Activated naive CD8-positive, alpha-beta T cell treated with anti-CD3 and anti-CD28 coated beads, Interleukin-2, amount 50 U/mL, for 24 hours (primary cell): ENCODE measurements around the gene RNASE8.

Source experiments
- ATAC-seq: fragments of 150-1000 bp; cut with Tn5 transposase; one replicate; pipeline ENCODE4 v1.10.0; 2021
- DNase-seq: peaks from one replicate; pipeline ENCODE4 v3.0.0; 2021
- H3K27ac Mint-ChIP-seq: one replicate; pipeline ENCODE4 v1.8.0; 2021; ENCODE audit warnings: mild to moderate bottlenecking, mixed read lengths
- H3K27me3 Mint-ChIP-seq: one replicate; pipeline ENCODE4 v1.8.0; 2021; ENCODE audit warnings: mixed read lengths
- H3K36me3 Mint-ChIP-seq: one replicate; pipeline ENCODE4 v1.8.0; 2021; ENCODE audit warnings: low read depth, mixed read lengths
- H3K4me1 Mint-ChIP-seq: one replicate; pipeline ENCODE4 v1.8.0; 2021; ENCODE audit warnings: mixed read lengths
- H3K4me3 Mint-ChIP-seq: one replicate; pipeline ENCODE4 v1.8.0; 2021; ENCODE audit warnings: mild to moderate bottlenecking, moderate library complexity, mixed read lengths
- H3K9me3 Mint-ChIP-seq: one replicate; pipeline ENCODE4 v1.8.0; 2021; ENCODE audit warnings: mixed read lengths

Gene RNASE8

GRCh38 chr14:21104448-21105060, 46.9 kb downstream of the RNASE8 start:
- peak overlapping the region; percentile 87 for H3K27ac Mint-ChIP-seq
- DNase-seq, result peak; percentile 64
- H3K9me3 Mint-ChIP-seq, result no peaks in the 10 kb centered on the region
- peak overlapping the region; percentile 89 for H3K4me3 Mint-ChIP-seq
- ATAC-seq, result peak; percentile 51
- peaks cover 3% of the 10 kb centered on the region for H3K27me3 Mint-ChIP-seq
- peaks cover 35% of the 10 kb centered on the region for H3K4me1 Mint-ChIP-seq
- no peaks in the 10 kb centered on the region for H3K36me3 Mint-ChIP-seq

- Mint-ChIP-seq H3K9me3 (no peaks in the 10 kb centered on the region), H3K4me1 (peaks cover 39% of the 10 kb centered on the region), H3K36me3 (no peaks in the 10 kb centered on the region), H3K27ac (peak overlapping the region; percentile 87), H3K27me3 (peaks cover 3% of the 10 kb centered on the region), H3K4me3 (peak overlapping the region; percentile 89)
- ATAC-seq (no peak), DNase-seq (no peak)
Measured at GRCh38 chr14:21105095-21105494, 47.5 kb downstream of the RNASE8 start.

- no peak overlapping the region for H3K27ac Mint-ChIP-seq
- no peak overlapping the region for H3K4me3 Mint-ChIP-seq
- peaks cover 41% of the 10 kb centered on the region for H3K4me1 Mint-ChIP-seq
- H3K9me3 Mint-ChIP-seq, result no peaks in the 10 kb centered on the region
- no peaks in the 10 kb centered on the region for H3K36me3 Mint-ChIP-seq
- DNase-seq (no peak), ATAC-seq (no peak)
- peaks cover 3% of the 10 kb centered on the region for H3K27me3 Mint-ChIP-seq
Measured at GRCh38 chr14:21106176-21106497, 48.5 kb downstream of the RNASE8 start.

GRCh38 chr14:21106498-21107282, 49.1 kb downstream of the RNASE8 start:
- H3K27ac Mint-ChIP-seq, result no peak overlapping the region
- no peak overlapping the region for H3K4me3 Mint-ChIP-seq
- H3K36me3 Mint-ChIP-seq, result no peaks in the 10 kb centered on the region
- peaks cover 40% of the 10 kb centered on the region for H3K4me1 Mint-ChIP-seq
- H3K9me3 Mint-ChIP-seq, result no peaks in the 10 kb centered on the region
- DNase-seq (peak; percentile 79), ATAC-seq (no peak)
- no peaks in the 10 kb centered on the region for H3K27me3 Mint-ChIP-seq

GRCh38 chr14:21107283-21107800, 49.7 kb downstream of the RNASE8 start:
- Mint-ChIP-seq H3K4me3 (no peak overlapping the region), H3K27me3 (no peaks in the 10 kb centered on the region), H3K36me3 (no peaks in the 10 kb centered on the region), H3K9me3 (no peaks in the 10 kb centered on the region), H3K4me1 (peaks cover 34% of the 10 kb centered on the region), H3K27ac (no peak overlapping the region)
- ATAC-seq (no peak), DNase-seq (no peak)
